NCI-H1694 treated with DMSO at 0.1 percent for 48 hours (cell line): ENCODE measurements around the gene ESYT2.

Source experiments
- DNase-seq: peaks from one replicate; lab custom pipeline; 2025; lab: John Stamatoyannopoulos, UW

ESYT2 gene

GRCh38 chr7:158695726-158696452 lies 133.4 kb downstream of the ESYT2 start:
- peak; percentile 26 for DNase-seq

- DNase-seq: no peak
Observed at GRCh38 chr7:158695056-158695455, 134.3 kb downstream of the ESYT2 start.

GRCh38 chr7:158694650-158695049 lies 134.7 kb downstream of the ESYT2 start:
- no peak for DNase-seq

GRCh38 chr7:158689488-158689887 lies 139.8 kb downstream of the ESYT2 start:
- no peak for DNase-seq

- DNase-seq: no peak
Observed at GRCh38 chr7:158687406-158687805, 141.9 kb downstream of the ESYT2 start.

GRCh38 chr7:158685693-158686092 lies 143.6 kb downstream of the ESYT2 start:
- DNase-seq: no peak

GRCh38 chr7:158684329-158684728 lies 145.0 kb downstream of the ESYT2 start:
- DNase-seq: no peak

GRCh38 chr7:158683541-158683940 lies 145.8 kb downstream of the ESYT2 start:
- DNase-seq: no peak

- DNase-seq: peak; percentile 58
Observed at GRCh38 chr7:158682456-158682855, 146.9 kb downstream of the ESYT2 start.
